PC-9 (cell line): Measurements from ENCODE around the gene FBXO5. TPM values are rescaled to one million over a fixed set of nuclear protein-coding genes. Genes with fewer than 3 reads are reported as not detected.
A peak's percentile ranks its signal among the peaks of the same experiment; 100 is the strongest.

Experiments used
- BruUV-seq: library from RNA; stranded (reverse); fragments of 400-500 nt; replicated peaks from 2 replicates; lab custom pipeline; 2021; lab: Mats Ljungman, UMichigan
- CTCF ChIA-PET: fragments of 300-600 bp; sonication (Branson Sonifier 250); formaldehyde crosslinking; loops from one replicate; lab custom pipeline; 2022; ENCODE audit warnings: antibody characterized with exemption; lab: Charles Lee
- POLR2A ChIA-PET: fragments of 300-600 bp; sonication (Branson Sonifier 250); formaldehyde crosslinking; loops from one replicate; lab custom pipeline; 2022; ENCODE audit warnings: antibody characterized with exemption; ENCODE audit not compliant: unreplicated experiment; lab: Charles Lee
- DNase-seq, 2 experiments: peaks; one replicate each; pipeline versions ENCODE4 v3.0.0 to v3.0.0-alpha.2; 2015 to 2022; ENCODE audit warnings: mixed read lengths in 1 of 2
- H2AFZ ChIP-seq: fragments of 200-600 bp; sonication (generic); 2 replicates; pipeline ENCODE4 v1.8.1; 2017; ENCODE audit warnings: antibody characterized with exemption
- H3F3A ChIP-seq: fragments of 200-600 bp; sonication (generic); 2 replicates; pipeline ENCODE4 v1.8.1; 2017; ENCODE audit warnings: antibody characterized with exemption, mild to moderate bottlenecking, low read depth; ENCODE audit not compliant: insufficient read depth
- H3K27ac ChIP-seq: fragments of 200-600 bp; sonication (generic); 2 replicates; pipeline ENCODE4 v1.6.1; 2016; ENCODE audit warnings: mixed run types
- H3K27me3 ChIP-seq: fragments of 200-600 bp; sonication (generic); 2 replicates; pipeline ENCODE4 v1.6.1; 2016; ENCODE audit warnings: low read depth, mixed run types; ENCODE audit not compliant: insufficient read depth
- H3K36me3 ChIP-seq: fragments of 200-600 bp; sonication (generic); 2 replicates; pipeline ENCODE4 v1.6.1; 2016; ENCODE audit warnings: low read depth, mixed run types
- H3K4me1 ChIP-seq: fragments of 200-600 bp; sonication (generic); replicated peaks from 2 replicates; pipeline ENCODE4 v1.6.1; 2016; ENCODE audit warnings: mixed run types; ENCODE audit not compliant: insufficient read depth
- H3K4me2 ChIP-seq: fragments of 200-600 bp; sonication (generic); 2 replicates; pipeline ENCODE4 v1.6.1; 2017; ENCODE audit warnings: mixed run types
- H3K4me3 ChIP-seq: fragments of 200-600 bp; sonication (generic); 2 replicates; pipeline ENCODE4 v1.6.1; 2016; ENCODE audit warnings: mixed run types
- H3K79me2 ChIP-seq: fragments of 200-600 bp; sonication (generic); 2 replicates; pipeline ENCODE4 v1.6.1; 2017; ENCODE audit warnings: low read depth, mixed run types
- H3K9me2 ChIP-seq: fragments of 200-600 bp; sonication (generic); 2 replicates; pipeline ENCODE4 v1.8.1; 2017; ENCODE audit warnings: mild to moderate bottlenecking; ENCODE audit not compliant: insufficient read depth
- H3K9me3 ChIP-seq: fragments of 200-600 bp; sonication (generic); 2 replicates; pipeline ENCODE4 v1.8.1; 2016; ENCODE audit warnings: low read depth; ENCODE audit not compliant: insufficient read depth
- H4K20me1 ChIP-seq: fragments of 200-600 bp; sonication (generic); 2 replicates; pipeline ENCODE4 v1.8.1; 2017; ENCODE audit not compliant: insufficient read depth
- CTCF ChIP-seq: fragments of 200-600 bp; sonication (generic); conservative IDR thresholded peaks from 2 replicates; pipeline ENCODE4 v1.6.1; 2017; ENCODE audit warnings: mixed run types, antibody characterized with exemption, mild to moderate bottlenecking, moderate library complexity
- EZH2 ChIP-seq: fragments of 200-600 bp; sonication (generic); IDR thresholded peaks from 2 replicates; pipeline ENCODE4 v1.8.0; 2017; ENCODE audit warnings: antibody characterized with exemption, low read depth
- intact Hi-C: fragments of 100-400 bp; cut with micrococcal nuclease; formaldehyde crosslinking; loops from one replicate; pipeline ENCODE4 v1.10.0; 2022; ENCODE audit not compliant: unreplicated experiment
- total RNA-seq: library from RNA; stranded (reverse); gene quantifications from 2 replicates; pipeline ENCODE4 v1.2.3, GENCODE V29; 2021

FBXO5 gene
- total RNA-seq, 1 experiment from 2014 or later, result 20.6 TPM

- Histone ChIP-seq H3K79me2 (no peaks in the 10 kb centered on the region), H3K27ac (no peak overlapping the region), H4K20me1 (no peaks in the 10 kb centered on the region), H3K9me3 (peaks cover 1% of the 10 kb centered on the region; the same call in 1 of the 2 replicates), H3K4me1 (peaks cover 29% of the 10 kb centered on the region), H3K4me3 (no peak overlapping the region), H3K4me2 (no peak overlapping the region), H3F3A (peaks cover 17% of the 10 kb centered on the region), H3K27me3 (no peaks in the 10 kb centered on the region), H2AFZ (no peak overlapping the region), H3K9me2 (no peaks in the 10 kb centered on the region), H3K36me3 (0 out of 2 replicates have a peak, but pooled peaks cover 4% of the 10 kb centered on the region)
- POLR2A ChIA-PET, result no interaction called here
- DNase-seq, result no peak
- intact Hi-C loops, result loop anchor here (5.0 to 10.0 kb wide), 3 partner anchors 395 to 672 kb away; no protein-coding TSS in a partner anchor
- no TSS peak for BruUV-seq
- CTCF ChIA-PET, result interaction anchor here (0.7 kb wide), 1 partner anchor 371 kb away, joined by 4 read pairs; no protein-coding TSS in a partner anchor
- TF ChIP-seq EZH2 (no peak), CTCF (no peak)
Measured at GRCh38 chr6:152946995-152947394, 35.8 kb downstream of the FBXO5 start.

- TF ChIP-seq EZH2 (no peak), CTCF (no peak)
- Histone ChIP-seq H3K27ac (no peak overlapping the region), H3K36me3 (0 out of 2 replicates have a peak, but pooled peaks cover 4% of the 10 kb centered on the region), H2AFZ (no peak overlapping the region), H3F3A (peaks cover 15% of the 10 kb centered on the region), H3K79me2 (no peaks in the 10 kb centered on the region), H4K20me1 (no peaks in the 10 kb centered on the region), H3K4me1 (peaks cover 29% of the 10 kb centered on the region), H3K9me3 (peaks cover 5% of the 10 kb centered on the region; the same call in 1 of the 2 replicates), H3K9me2 (no peaks in the 10 kb centered on the region), H3K4me2 (no peak overlapping the region), H3K4me3 (no peak overlapping the region), H3K27me3 (no peaks in the 10 kb centered on the region)
- no TSS peak for BruUV-seq
- ChIA-PET CTCF (no interaction called here), POLR2A (no interaction called here)
- no peak for DNase-seq
- intact Hi-C loops, result loop anchor here (5.0 to 10.0 kb wide), 3 partner anchors 394 to 672 kb away; no protein-coding TSS in a partner anchor
Measured at GRCh38 chr6:152946484-152946883, 36.4 kb downstream of the FBXO5 start.

- intact Hi-C loops, result loop anchor here (10.0 kb wide), 2 partner anchors 459 to 669 kb away; no protein-coding TSS in a partner anchor
- no TSS peak for BruUV-seq
- Histone ChIP-seq H3K9me2 (no peaks in the 10 kb centered on the region), H3K4me3 (no peak overlapping the region), H3K36me3 (0 out of 2 replicates have a peak, but pooled peaks cover 4% of the 10 kb centered on the region), H3F3A (peaks cover 15% of the 10 kb centered on the region), H3K27me3 (no peaks in the 10 kb centered on the region), H3K79me2 (no peaks in the 10 kb centered on the region), H3K9me3 (peaks cover 5% of the 10 kb centered on the region; the same call in 1 of the 2 replicates), H3K4me2 (peak overlapping the region; percentile 53), H4K20me1 (no peaks in the 10 kb centered on the region), H2AFZ (no peak overlapping the region), H3K4me1 (peaks cover 33% of the 10 kb centered on the region), H3K27ac (peak overlapping the region; percentile 67)
- ChIA-PET POLR2A (no interaction called here), CTCF (no interaction called here)
- TF ChIP-seq EZH2 (no peak), CTCF (no peak)
- DNase-seq, result peak; percentile 8 to 91
Measured at GRCh38 chr6:152943260-152943897, 39.5 kb downstream of the FBXO5 start.
